ENCODE measurements around the gene CARS1.

Gene CARS1

DNA sequence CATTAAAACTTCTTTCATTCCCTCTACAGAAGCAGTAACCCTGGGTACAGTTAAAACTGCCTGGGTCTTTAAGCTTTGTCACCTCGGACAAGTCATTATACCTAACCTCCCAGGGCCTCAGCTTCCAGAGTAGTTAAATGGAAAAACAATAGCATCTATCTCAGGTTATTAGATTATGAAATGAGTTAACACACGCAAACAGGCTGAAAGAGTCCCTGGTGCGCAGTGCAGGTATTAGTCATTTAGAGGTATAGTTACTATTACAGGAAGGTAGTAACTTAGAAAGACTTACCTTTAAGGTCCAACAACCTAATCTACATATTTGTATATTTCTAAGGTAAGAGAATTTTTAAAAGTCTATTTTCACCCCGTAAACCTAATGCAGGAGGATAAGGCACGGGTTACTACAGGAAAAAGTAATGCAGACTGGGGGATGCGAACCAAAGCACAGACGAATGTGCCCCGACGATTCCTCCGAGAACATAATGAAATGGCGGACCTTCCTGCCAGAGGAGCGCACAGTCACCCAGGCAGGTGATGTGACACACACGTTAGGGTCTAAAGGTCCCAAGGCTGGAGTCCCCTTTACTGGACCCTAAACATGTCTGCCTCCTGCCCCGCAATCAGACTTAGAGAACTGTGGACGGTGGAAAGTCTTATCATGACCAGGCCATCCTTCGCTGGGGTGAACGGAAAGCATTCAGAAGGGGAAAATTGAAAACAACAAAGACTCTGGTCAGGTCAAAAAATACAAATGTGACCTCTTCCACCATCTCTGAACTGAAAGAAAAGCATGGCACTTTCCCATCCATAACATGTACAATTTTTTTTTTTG lies 66.4 kb downstream of the CARS1 start:
- DNase-seq, result peak; percentile 44 to 60

DNA sequence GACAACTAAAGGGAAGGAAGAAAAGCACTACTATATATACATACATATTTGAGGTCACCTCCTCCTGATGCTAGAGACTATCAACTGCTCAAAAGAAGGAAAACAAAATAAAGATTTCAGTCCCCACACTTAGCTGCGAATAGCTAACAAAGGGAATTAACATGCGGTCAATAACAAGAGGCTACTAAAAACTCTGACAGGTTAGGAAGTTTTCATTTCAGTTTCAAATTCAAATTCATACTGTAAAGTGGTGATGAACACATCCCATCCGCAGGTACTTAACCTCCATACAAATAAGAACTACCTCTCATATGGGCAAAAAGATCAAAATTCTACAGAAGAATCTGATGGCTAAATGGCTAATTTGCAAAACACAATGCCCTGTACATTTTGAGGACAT lies 67.7 kb downstream of the CARS1 start:
- no peak for DNase-seq

DNA sequence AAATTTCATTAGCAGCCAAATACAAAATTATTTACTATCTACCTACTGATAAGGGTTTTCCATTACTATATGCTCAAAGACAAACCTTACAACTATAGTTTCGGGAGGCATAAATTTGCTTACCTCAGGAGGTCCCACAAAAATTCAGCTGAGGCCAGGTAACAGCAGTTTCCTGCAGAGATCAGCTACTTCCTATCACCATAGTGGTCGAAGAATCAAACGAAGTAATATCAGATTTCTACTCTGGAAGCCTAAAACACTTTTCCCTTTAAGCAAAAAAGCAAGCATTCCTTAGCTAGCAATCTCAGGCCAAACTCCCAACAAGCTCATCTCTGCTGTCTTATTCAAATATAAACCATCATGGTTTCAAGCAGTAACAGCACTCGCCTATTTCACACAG lies 68.2 kb downstream of the CARS1 start:
- no peak for DNase-seq

DNA sequence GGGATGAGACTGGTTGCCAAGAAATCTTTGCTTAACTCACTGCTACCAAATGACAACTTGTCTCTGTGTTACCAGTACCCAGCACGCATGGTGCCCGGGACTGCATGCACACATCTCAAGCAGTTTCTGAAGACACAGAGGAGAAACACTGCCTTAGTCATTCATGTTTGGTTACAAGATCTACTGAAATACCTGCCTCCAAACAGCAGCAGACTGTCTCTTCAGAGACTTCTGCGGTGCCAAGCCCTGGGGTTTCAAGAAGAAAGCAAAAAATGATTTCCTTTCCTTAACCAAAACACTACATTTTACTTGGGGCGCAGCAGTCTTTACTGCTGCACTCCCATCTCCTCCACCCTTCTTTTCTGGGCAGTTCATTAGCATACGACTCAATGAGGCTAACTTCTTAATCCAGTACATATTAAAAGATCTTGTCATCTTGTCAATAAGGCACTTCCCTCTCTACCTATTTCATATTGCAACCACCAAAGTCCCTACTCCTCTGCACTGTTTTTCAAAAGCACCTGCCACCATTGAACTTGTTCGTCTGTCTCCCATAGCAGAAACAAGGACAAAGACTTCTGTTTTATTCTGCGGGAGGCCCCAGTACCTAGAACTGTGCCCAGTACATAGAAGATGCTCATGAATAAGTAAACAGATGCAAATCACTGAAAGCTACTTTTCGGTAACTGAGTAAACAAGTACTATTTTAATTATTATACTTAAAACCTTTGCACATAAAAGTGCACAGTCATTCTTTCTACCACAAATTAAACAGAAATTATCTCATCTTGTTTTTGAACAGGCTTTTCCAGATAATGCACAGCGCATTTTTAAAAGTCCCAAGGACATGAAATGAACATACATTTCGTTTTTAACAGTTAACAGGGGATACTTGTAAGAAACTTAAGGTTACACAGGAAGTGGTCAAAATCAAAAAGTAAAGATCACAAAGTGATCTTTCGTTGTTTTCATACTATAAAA lies 69.1 kb downstream of the CARS1 start:
- peak; percentile 28 to 50 for DNase-seq

DNA sequence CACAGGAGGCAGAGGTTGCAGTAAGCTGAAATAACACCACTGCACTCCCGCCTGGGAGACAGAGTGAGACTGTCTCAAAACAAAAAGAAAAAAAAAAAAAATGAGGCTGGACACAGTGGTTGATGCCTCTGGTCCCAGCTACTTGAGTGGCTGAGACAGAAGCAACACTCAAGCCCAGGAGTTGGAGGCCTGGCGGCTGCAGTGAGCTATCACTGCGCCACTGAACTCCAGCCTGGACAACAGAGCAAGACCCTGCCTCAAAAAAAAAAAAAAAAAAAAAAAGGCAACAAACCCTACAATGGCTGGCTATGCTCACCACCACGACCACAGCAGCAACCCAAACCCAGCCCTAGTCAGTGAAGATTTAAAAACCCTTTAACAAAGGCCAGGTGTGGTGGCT lies 73.3 kb downstream of the CARS1 start:
- DNase-seq, result no peak

DNA sequence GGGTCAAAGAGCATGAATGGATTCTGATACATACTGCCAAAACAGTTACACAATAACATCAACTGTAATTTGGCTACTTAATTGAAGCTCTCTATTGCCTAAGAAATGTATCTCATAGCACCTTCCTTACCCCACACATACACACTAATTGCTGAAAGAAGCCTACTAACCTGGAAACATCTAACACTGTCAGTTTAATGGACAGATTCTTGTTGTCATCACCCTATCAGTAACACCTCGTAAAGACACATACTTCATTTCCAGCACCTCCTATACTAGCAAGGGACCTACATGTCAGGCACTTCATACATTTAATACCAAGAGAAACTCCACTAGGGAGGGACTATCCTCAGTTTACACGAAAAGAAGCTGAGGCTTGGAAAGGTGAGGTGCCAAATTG lies 75.0 kb downstream of the CARS1 start:
- no peak for DNase-seq

DNA sequence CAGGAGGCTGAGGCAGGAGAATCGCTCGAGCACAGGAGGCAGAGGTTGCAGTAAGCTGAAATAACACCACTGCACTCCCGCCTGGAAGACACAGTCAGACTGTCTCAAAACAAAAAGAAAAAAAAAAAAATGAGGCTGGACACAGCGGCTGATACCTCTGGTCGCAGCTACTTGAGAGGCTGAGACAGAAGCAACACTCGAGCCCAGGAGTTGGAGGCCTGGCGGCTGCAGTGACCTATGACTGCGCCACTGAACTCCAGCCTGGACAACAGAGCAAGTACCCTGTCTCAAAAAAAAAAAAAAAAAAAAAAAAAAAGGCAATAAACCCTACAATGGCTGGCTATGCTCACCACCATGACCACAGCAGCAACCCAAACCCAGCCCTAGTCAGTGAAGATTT lies 76.1 kb downstream of the CARS1 start:
- no peak for DNase-seq

DNA sequence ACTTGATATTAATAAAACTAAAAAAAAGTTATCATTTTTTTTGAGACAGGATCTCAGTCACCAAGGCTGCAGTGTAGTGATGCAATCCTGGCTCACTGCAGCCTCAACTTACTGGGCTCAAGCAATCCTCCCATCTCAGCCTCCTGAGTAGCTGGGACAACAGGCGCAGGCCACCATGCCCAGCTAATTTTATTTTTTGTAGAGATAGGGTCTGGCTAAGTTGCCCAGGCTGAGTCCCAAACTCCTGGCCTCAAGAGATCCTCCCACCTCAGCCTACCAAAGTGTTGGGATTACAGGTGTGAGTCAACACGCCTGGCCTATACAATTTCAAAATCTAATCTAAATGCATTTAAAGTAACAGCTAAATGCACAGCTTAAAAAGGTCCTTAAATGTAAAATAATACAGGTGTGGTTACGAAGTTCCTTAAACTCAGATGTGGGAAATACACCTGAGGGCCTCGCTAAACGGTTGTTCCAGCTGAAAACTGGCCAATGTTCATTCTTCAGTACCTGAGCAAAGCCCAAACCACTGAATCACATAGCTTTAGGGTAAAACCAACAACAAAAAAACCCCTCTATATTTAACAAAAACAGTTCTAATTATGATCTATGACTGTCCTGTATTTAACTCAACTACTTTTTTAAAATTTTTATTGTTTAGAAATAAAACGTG lies 76.9 kb downstream of the CARS1 start:
- no peak for DNase-seq

DNA sequence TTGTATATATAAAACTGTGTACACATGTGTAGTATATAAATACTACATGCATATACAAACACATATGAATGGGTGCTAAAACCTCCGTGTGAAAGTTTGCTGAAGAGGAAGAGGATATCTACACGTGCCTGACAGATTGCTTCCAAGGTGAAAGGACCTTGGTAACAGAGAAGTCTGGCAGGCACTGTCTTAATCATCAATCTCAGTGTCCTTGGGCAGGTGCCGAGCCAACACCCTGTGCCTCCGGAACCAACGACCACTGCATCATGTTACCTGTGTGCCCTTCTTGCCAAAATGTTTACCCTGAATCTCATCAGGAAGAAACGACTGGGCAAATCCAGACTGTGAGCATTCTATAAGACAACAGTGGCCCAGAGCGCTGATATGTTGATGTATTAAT lies 80.1 kb downstream of the CARS1 start:
- DNase-seq, result no peak

DNA sequence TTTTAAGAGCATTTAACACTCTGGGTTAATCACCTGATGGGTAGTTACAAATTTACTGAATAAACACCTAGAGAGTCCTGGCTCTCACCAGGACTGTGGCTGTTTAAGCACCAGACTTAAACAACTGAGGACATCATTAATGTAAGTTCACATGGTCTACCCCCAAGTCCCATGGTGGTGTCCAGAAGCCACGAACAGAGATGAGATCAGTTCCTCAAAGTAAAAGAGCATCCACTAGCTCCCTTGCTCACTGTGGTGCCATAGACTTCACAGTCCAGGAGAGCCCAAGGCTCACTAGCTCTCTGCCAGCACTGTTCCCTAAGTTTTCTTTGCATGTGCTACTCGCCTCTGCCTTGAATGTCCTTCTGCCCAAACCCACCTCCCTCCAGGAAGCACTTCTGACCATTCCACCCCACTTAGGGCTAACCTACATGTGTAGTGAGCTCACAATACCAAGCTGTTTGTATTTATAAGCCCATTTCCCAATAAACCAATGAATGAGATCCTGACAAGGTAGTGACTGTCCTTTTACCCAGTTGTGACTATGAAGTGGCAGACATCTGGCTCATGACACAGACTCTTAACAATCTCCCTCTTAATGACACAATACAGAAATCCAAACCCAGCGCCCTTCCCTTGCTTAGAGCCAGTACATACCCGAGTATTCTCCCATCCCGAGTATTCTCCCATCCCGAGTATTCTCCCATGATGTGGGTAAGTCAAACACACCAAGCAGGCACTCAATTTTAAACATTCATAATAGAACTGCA lies 80.7 kb downstream of the CARS1 start:
- DNase-seq, result no peak

DNA sequence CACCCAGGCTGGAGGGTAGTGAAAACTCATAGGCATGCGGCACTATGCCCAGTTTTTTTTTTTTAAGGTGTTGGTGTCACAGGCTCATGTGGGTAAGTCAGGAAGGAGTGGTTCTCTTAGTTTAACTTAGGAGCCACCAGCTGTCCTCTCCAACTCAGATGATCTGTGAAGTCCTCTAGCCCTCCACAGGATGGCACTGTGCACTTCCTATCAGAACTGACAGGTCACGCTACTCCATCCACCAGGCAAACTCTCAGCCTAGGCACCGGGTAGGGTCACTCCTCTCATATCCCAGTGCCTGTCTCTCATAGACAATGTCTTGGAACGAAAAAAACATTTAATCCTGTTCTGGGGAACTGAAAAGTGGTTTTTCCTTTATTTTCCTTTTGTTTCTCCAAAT lies 81.6 kb downstream of the CARS1 start:
- peak; percentile 24 to 47 for DNase-seq

DNA sequence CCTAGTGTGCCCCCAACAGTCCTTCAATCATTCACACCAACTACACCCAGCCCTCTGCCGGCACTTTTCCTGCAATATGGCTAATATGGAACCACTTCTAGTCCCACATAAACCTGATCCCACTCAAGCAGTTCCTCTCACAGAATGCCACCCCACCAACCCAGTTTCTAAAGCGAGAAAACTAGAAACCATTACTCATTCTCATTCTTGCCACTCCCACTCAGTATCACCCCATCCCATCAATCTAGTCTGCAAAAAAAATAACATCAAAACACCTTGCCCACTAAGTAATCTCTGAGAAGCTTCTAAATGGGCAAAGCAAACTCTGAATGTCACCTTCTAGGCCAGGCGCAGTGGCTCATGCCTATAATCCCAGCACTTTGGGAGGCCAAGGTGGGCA lies 83.0 kb downstream of the CARS1 start:
- DNase-seq, result no peak

DNA sequence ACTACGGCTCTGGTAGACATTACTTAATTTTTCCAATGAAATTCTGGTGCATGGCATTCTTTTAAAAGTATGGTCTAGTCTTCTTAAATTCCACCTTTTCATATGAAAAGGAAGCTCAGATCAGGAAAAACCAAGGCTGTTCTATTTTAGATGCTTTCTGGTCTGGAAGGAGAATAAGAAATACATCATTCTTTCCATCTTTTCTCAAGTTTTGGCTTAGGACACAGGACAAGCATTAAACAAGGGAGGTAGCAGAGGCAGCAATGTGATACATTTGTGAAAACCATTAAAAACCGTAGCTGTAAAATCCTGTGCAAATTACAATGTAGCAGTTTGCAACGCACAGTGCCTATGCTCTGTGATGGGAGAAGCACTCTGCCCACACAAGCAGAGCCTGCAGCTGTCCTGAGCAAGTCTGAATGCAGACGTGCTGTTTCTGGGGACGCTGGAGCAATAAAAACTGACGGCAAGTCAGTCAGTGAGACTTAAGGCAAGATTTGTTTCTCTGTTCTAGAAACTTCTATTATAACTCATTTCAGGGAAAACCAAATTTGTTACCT lies 88.8 kb downstream of the CARS1 start:
- no peak for DNase-seq

DNA sequence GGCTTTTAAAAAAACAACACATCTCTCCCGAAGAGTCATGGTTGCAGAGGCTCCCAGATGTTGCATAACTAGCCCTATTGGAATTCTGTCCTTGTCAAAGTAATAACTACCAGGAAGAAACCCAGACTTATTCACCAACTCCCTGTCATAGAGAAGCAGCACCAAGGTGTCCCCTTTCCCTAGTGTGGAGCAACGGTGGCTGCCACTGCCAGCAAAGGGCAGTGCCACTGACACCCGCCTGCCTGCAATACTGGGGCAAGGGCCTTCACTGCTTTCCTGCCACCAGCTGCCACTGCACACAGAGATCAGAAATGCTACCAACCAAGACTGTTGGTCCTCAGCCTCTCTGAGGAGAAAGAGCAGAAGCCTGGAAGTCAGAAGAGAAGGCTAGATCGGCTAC lies 92.4 kb downstream of the CARS1 start:
- no peak for DNase-seq

DNA sequence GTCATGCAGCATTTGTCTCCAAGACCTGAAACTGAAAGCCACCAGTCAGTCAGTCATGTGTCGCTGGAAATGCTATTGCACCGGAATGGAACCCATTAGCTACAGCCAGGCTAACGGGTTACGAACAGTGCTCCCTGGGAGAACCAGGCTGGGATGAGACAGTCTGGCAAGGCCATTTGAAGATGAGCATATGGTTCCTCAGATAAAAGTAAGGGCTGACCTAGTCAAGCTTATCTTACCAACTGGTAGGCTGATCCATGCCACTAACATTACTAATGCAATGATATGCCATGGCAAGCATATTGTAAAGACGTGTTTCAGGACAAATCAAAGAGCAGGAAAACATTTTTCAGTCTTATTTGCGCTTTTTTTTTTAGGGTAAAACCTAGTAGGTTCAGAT lies 93.5 kb downstream of the CARS1 start:
- no peak for DNase-seq

DNA sequence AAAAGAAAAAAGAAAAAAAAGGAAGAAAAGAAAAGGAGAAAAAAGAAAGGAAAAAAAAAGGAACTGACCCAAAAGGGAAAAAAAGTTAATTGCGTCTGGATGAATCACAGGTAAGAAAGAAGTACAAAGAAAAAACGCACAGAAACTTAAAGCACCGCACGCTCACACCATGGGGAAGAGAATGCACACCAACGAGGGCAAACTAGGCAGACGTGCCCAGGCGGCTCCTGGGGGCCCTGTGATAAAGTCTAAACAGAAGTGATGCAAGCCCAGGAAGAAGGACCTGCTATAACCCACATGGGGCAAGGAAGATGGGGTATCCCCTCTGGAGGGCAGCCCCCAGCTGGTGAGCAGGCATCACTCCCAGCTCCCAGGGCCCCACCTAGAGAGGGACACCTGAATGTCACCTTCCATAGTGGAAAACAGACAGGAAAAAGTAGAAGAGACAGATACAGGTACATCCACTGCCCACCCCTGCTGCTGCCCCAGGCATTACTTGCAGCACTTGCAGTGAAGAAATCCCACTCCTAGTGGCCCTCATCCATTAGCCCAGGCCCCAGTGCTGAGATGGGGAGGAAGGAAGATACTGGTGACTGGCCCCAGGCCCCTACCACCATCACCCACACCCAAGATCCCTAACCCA lies 94.0 kb downstream of the CARS1 start:
- no peak for DNase-seq

DNA sequence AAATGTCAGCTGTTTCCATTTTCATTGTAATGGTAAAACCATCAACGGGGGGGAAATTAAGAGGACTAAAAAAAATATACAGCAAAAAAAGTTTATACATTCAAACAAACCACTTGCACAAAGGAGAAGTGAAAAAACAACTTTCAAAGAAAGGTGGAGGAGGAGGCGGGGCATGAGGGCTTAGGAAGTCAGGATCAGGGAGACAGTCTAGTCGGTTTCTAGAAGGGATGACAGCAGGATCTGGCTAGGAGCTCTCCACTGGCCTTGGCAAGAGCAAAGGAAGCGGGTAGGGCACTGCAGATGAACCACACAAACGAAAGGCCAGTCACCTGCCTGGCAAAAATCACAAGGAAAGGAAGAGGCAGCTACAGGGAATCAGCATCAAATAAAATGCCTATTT lies 96.1 kb downstream of the CARS1 start:
- no peak for DNase-seq

DNA sequence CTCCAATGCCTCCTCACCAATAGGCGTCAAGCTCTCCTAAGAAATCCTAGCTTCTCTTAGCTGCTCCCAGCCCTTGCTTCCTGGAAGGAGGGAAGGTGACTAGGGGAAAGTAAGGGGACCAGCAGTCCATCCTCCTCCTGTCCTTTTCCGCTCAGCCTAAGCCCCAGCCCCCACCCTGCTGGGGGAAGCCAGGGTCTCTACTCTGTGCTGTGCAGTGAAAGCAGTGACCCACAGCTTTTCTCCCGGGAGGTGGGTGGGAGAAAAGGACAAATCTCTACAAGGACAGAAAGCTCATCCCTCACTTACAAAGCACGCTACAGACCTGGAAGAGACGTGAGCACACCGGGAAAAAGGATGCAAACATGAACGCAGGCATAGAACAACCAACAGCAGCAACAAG lies 97.1 kb downstream of the CARS1 start:
- DNase-seq, result no peak

DNA sequence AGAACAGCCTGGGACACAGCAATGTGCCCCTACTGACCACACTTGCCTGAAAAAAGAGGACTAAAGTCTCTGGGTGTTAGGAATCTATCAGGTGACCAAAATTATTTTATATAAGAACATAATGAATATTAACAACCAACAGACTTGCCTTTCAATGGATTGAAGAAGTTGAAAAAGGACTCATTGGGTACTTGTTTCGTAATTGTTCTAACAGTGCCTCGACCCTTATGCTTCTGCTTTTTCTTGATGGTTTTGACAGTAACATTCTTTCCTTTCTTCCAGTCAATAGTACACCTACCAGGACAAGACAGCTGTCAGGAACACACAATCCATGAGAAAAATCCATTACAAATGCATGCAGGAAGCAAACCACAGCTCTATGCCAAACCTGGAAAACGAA lies 99.0 kb downstream of the CARS1 start:
- DNase-seq, result no peak

DNA sequence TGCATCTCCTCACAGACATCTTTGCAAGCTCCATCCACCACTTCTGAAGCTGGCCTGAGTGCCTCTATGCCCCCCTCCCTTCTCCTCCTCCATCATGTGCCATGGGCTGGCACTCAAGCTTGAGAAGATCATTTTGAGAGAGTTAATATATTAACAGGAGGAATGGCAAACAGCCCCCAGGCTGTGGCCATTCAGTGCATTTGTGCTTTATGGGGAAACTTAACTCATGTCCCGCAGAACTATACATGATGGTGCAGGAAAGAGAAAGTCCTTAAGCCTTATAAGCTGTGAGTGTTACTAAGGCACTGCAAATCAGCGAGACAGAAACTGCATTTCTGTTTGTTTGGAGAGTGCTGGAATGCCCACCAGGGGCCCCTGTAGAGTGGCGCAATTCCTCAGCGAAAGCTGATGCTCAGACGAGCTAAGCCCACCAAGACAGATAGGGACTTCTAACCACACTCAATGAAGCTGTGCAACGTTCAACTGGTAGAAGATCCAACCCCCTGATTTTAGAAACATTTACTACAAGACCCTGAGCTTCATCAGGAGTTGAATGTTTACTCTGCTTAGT lies 101.2 kb downstream of the CARS1 start:
- DNase-seq, result no peak

DNA sequence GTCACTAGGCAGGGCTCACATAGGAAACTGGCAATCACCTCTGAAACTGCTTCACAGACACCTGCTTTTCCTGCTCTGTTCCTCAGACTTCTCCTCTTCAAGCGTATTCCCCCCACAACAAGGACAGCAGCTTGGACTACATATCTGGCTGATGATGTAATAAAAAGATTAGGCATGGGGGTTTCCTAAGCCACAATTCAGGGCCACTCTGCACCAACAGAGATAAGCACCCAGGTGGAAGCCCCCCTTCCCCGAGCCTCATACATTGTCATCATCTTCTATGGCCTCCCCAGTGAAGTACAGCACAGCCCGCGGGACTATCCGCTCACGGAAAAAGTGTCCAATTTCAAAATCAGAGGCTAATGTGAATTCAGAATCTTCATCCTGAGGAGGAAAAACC lies 103.0 kb downstream of the CARS1 start:
- DNase-seq, result no peak

Data from stimulated activated CD4-positive, alpha-beta T cell treated with anti-CD3 and anti-CD28 coated beads, Interleukin-2, amount 100 ng/mL, for 24 hours (primary cell).